22Rv1 (cell line): Measurements from ENCODE around the gene KLHL29.

Experiments
- CTCF ChIP-seq: fragments of 450-650 bp; IDR thresholded peaks from 2 replicates; pipeline ENCODE4 v1.5.1; 2017; ENCODE audit warnings: mild to moderate bottlenecking
- ZFX ChIP-seq: fragments of 450-650 bp; IDR thresholded peaks from 2 replicates; pipeline ENCODE4 v1.6.1; 2017; ENCODE audit warnings: antibody characterized with exemption, borderline replicate concordance

GRCh38 chr2:23510471-23510870 lies 125.5 kb downstream of the KLHL29 start:
- TF ChIP-seq CTCF (no peak), ZFX (no peak)
